Subcutaneous abdominal adipose tissue (tissue), 5 donors: ENCODE measurements around the gene PIEZO2.

Experiments
- H3K27ac ChIP-seq: one replicate; pipeline ENCODE4 v1.7.0; 2013; ENCODE audit warnings: low read depth, mild to moderate bottlenecking, inconsistent platforms, low read length, moderate library complexity
- H3K27me3 ChIP-seq, 5 donors: one replicate each; pipeline ENCODE4 v1.7.0; 2013; ENCODE audit warnings: low read length in 5 of 5, inconsistent platforms in 1 of 5; ENCODE audit not compliant: control insufficient read depth in 5 of 5, insufficient read depth in 4 of 5
- H3K36me3 ChIP-seq, 5 donors: one replicate each; pipeline ENCODE4 v1.7.0; 2013; ENCODE audit warnings: low read length in 5 of 5; ENCODE audit not compliant: control insufficient read depth in 5 of 5, insufficient read depth in 5 of 5
- H3K4me1 ChIP-seq, 5 donors: one replicate each; pipeline ENCODE4 v1.7.0; 2013; ENCODE audit warnings: low read length in 5 of 5, mild to moderate bottlenecking in 3 of 5, moderate library complexity in 1 of 5; ENCODE audit not compliant: control insufficient read depth in 5 of 5, insufficient read depth in 5 of 5
- H3K4me3 ChIP-seq, 5 donors: one replicate each; pipeline ENCODE4 v1.7.0; 2013; ENCODE audit warnings: low read length in 5 of 5, low read depth in 1 of 5
- H3K9ac ChIP-seq, 5 donors: one replicate each; pipeline ENCODE4 v1.7.0; 2013; ENCODE audit warnings: low read length in 5 of 5, mild to moderate bottlenecking in 4 of 5, moderate library complexity in 3 of 5
- H3K9me3 ChIP-seq, 5 donors: one replicate each; pipeline ENCODE4 v1.7.0; 2013; ENCODE audit warnings: low read length in 5 of 5; ENCODE audit not compliant: control insufficient read depth in 5 of 5
- donor health status: healthy.
- donor health status: healthy.
- donor health status: healthy.
- donor health status: healthy.
- donor health status: healthy.

PIEZO2 gene

DNA sequence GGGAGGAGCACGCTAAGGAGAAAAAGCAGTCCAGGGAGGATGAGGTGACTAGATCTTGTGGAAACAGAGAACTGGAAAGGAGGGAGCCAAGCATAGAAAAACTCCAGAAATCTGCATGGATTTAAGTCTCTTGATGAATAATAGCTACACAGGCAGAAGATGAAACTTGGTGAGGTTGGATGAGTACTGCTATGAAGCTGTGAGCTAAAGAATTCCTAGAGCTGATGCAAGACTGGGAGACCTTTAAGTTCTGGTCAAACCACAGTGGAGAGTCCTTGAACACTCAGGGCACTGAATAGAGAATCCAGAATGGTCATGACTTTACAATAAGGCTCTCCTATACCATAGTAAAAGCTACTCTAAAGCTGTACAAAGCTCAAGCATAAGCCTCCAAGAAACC lies 18.4 kb upstream of the PIEZO2 start:
- no peaks in the 10 kb centered on the region for H3K9me3 ChIP-seq
- no peak overlapping the region for H3K27ac ChIP-seq
- H3K36me3 ChIP-seq: no peaks in the 10 kb centered on the region
- H3K9ac ChIP-seq: no peak overlapping the region
- no peaks in the 10 kb centered on the region for H3K4me1 ChIP-seq
- no peaks in the 10 kb centered on the region for H3K27me3 ChIP-seq
- no peak overlapping the region for H3K4me3 ChIP-seq

- H3K9me3 ChIP-seq: no peaks in the 10 kb centered on the region
- H3K36me3 ChIP-seq: no peaks in the 10 kb centered on the region
- no peak overlapping the region for H3K9ac ChIP-seq
- H3K27me3 ChIP-seq: no peaks in the 10 kb centered on the region
- H3K27ac ChIP-seq: no peak overlapping the region
- H3K4me3 ChIP-seq: no peak overlapping the region
- H3K4me1 ChIP-seq: no peaks in the 10 kb centered on the region
Observed at GRCh38 chr18:11165952-11166351, 16.6 kb upstream of the PIEZO2 start.

GRCh38 chr18:11165138-11165537 lies 15.8 kb upstream of the PIEZO2 start:
- H3K27ac ChIP-seq: no peak overlapping the region
- no peak overlapping the region for H3K4me3 ChIP-seq
- no peaks in the 10 kb centered on the region for H3K36me3 ChIP-seq
- H3K9ac ChIP-seq: no peak overlapping the region
- H3K9me3 ChIP-seq: no peaks in the 10 kb centered on the region
- no peaks in the 10 kb centered on the region for H3K4me1 ChIP-seq
- no peaks in the 10 kb centered on the region for H3K27me3 ChIP-seq

- Histone ChIP-seq H3K9me3 (no peaks in the 10 kb centered on the region), H3K9ac (no peak overlapping the region), H3K36me3 (no peaks in the 10 kb centered on the region), H3K27me3 (no peaks in the 10 kb centered on the region), H3K4me1 (no peaks in the 10 kb centered on the region), H3K27ac (no peak overlapping the region), H3K4me3 (no peak overlapping the region)
Observed at GRCh38 chr18:11163665-11164064, 14.3 kb upstream of the PIEZO2 start.

DNA sequence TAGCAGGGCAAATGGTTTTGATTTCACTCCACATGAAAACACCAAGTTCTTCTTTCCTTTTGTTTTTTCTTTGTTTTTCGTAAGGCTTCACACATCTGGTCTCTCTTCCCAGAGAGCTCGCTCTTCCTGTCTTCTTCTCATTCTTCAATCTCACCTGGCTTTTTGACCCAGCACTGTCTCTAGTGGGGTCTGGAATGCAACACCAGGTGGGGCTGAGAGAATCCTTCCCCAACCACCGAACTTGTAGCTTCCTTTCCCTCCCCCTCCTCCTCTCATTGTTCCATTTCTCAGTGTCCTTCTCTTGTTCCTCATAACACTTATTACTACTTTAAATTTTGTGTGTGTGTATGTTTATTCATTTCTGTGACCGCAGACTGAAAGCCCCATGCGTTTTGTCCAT lies 13.5 kb upstream of the PIEZO2 start:
- Histone ChIP-seq H3K27me3 (no peaks in the 10 kb centered on the region), H3K27ac (no peak overlapping the region), H3K36me3 (no peaks in the 10 kb centered on the region), H3K4me1 (no peaks in the 10 kb centered on the region), H3K9ac (no peak overlapping the region), H3K9me3 (no peaks in the 10 kb centered on the region), H3K4me3 (no peak overlapping the region)

GRCh38 chr18:11162462-11162861 lies 13.1 kb upstream of the PIEZO2 start:
- H3K27ac ChIP-seq: no peak overlapping the region
- H3K27me3 ChIP-seq: no peaks in the 10 kb centered on the region
- H3K4me1 ChIP-seq: no peaks in the 10 kb centered on the region
- no peaks in the 10 kb centered on the region for H3K36me3 ChIP-seq
- H3K9me3 ChIP-seq: no peaks in the 10 kb centered on the region
- H3K4me3 ChIP-seq: no peak overlapping the region
- no peak overlapping the region for H3K9ac ChIP-seq

GRCh38 chr18:11160313-11160712 lies 10.9 kb upstream of the PIEZO2 start:
- no peaks in the 10 kb centered on the region for H3K27me3 ChIP-seq
- H3K9ac ChIP-seq: no peak overlapping the region
- no peaks in the 10 kb centered on the region for H3K36me3 ChIP-seq
- H3K9me3 ChIP-seq: no peaks in the 10 kb centered on the region
- no peak overlapping the region for H3K27ac ChIP-seq
- no peaks in the 10 kb centered on the region for H3K4me1 ChIP-seq
- H3K4me3 ChIP-seq: no peak overlapping the region

DNA sequence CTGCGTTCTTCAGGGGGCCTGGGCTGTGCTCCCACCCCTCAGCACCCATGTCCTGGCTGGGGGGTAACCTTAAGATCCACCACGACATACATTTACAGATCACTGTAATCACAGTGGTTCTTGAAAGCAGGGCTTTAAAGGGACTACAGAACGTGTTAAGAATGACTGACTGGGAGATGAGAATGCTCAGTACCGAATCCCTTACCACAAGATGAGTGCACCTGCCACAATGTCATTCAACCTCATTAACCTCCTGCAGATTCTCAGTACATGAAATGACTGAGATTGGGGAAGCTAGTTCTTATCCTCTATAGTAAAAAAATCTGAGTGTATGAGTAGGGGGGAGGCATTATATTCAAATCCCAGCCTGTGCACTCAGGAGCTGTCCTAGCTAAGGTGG lies 10.5 kb upstream of the PIEZO2 start:
- H3K4me1 ChIP-seq: no peaks in the 10 kb centered on the region
- H3K9ac ChIP-seq: no peak overlapping the region
- no peaks in the 10 kb centered on the region for H3K36me3 ChIP-seq
- no peak overlapping the region for H3K27ac ChIP-seq
- H3K27me3 ChIP-seq: no peaks in the 10 kb centered on the region
- H3K9me3 ChIP-seq: no peaks in the 10 kb centered on the region
- H3K4me3 ChIP-seq: no peak overlapping the region

- Histone ChIP-seq H3K9ac (no peak overlapping the region), H3K4me1 (no peaks in the 10 kb centered on the region), H3K27me3 (no peaks in the 10 kb centered on the region), H3K4me3 (no peak overlapping the region), H3K27ac (no peak overlapping the region), H3K9me3 (no peaks in the 10 kb centered on the region), H3K36me3 (no peaks in the 10 kb centered on the region)
Observed at GRCh38 chr18:11156978-11157377, 7.6 kb upstream of the PIEZO2 start.

DNA sequence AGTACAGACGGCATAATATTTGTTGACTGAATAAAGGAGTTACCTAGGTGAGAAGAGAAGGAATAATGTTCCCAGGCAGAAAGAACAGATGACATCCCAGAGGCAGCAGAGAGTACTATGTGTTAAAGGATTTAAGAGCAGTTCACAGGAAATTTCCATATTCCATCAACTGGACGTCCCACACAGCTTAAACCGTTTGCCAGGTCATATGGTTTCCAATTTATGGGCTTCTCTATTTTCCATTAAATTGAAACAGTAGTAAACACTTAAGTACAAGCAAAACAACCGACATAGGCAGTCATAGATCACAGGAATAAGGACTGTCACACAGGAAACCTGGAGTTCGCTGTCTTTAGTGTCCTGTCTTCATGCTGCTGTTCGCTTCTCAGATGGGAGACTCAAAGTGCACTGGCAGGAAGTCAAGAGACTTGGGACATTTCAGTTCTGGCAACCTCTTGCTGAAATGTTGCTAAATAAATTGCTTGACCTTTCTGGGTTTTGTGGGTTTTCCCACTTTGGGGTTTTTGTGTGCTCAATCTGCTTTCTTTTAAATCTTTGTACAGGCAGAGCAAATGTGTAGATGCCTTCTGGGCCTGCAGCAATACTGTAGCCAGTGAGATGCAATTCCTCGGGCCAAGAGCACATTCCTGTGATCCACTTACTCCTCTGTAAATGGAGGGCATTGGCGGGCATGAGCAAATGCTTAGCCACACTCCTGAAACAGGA lies 5.8 kb upstream of the PIEZO2 start:
- H3K36me3 ChIP-seq: no peaks in the 10 kb centered on the region
- H3K4me3 ChIP-seq: no peak overlapping the region
- H3K4me1 ChIP-seq: no peaks in the 10 kb centered on the region
- no peak overlapping the region for H3K27ac ChIP-seq
- no peaks in the 10 kb centered on the region for H3K9me3 ChIP-seq
- peaks cover 2 to 7% (median 6%) of the 10 kb centered on the region in 5 donors for H3K27me3 ChIP-seq
- H3K9ac ChIP-seq: no peak overlapping the region
